GM12892 (cell line): ENCODE measurements around the gene ST7L. TPM values are rescaled to one million over a fixed set of nuclear protein-coding genes. Genes with fewer than 3 reads are reported as not detected.
"Not testable (repeated sequence)": the region's sequence is repeated elsewhere in the genome, so short reads cannot be mapped to it uniquely, and the experiment has no call there.

Experiments
- DNase-seq: peaks from one replicate; pipeline ENCODE4 v3.0.0; 2011; ENCODE audit not compliant: insufficient read length
- FAIRE-seq: peaks from 2 replicates; lab custom pipeline; 2011; peaks lifted over from hg19 to GRCh38; lab: Jason Lieb, UNC
- POLR2A ChIP-seq: IDR thresholded peaks from 2 replicates; pipeline ENCODE4 v1.6.1; 2011; ENCODE audit warnings: low read depth, low read length, control low read depth
- POLR2AphosphoS5 ChIP-seq: IDR thresholded peaks from 2 replicates; pipeline ENCODE4 v1.6.1; 2011; ENCODE audit warnings: low read depth, low read length, control low read depth
- TAF1 ChIP-seq: IDR thresholded peaks from 2 replicates; pipeline ENCODE4 v1.6.1; 2011; ENCODE audit warnings: low read depth, mild to moderate bottlenecking, control low read depth, low read length, borderline replicate concordance
- polyA plus RNA-seq: library from polyadenylated mRNA; unstranded; fragments of >200 nt; gene quantifications from one replicate; pipeline ENCODE4 v1.2.1, GENCODE V29; 2012; ENCODE audit warnings: missing spikeins, inconsistent platforms; ENCODE audit not compliant: missing spikeins

Gene ST7L, protein sequence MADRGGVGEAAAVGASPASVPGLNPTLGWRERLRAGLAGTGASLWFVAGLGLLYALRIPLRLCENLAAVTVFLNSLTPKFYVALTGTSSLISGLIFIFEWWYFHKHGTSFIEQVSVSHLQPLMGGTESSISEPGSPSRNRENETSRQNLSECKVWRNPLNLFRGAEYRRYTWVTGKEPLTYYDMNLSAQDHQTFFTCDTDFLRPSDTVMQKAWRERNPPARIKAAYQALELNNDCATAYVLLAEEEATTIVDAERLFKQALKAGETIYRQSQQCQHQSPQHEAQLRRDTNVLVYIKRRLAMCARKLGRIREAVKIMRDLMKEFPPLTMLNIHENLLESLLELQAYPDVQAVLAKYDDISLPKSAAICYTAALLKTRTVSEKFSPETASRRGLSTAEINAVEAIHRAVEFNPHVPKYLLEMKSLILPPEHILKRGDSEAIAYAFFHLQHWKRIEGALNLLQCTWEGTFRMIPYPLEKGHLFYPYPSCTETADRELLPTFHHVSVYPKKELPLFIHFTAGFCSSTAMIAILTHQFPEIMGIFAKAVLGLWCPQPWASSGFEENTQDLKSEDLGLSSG
- 4.8 TPM for polyA plus RNA-seq

DNA sequence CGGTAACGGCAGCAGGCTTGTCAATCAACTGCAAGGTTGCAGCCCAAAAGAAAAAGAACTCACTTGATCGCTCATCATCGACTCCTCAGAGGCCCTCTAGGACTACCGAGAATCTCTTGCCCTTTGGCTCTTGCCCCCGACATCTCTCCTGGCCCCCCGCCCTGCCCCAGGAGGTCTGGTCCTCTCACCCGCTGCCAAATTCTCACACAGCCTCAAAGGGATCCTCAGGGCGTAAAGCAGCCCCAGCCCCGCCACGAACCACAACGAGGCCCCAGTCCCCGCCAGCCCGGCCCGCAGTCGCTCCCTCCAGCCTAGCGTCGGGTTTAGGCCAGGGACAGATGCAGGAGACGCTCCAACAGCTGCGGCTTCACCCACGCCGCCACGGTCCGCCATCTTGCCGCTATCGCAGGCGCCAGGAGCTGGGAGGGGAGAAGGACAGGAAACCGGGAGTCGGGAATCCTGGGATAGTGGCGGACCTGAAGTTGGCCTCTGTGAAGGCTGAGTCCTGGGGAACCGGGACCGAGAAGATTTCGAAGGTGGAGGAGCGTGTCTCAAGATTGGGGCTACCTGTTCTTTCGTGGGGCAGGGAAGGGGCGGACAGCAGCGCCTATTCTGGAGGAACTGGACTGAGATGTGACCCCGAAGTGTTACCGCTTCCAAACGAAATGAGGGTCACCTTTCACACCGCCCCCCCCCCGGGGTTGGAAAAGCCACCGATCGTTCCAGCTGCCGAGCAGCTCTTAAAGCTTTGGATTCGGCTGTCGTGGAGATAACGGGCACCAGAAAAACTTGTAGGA is at the start of gene ST7L:
TSS of gene ST7L (minus strand) at position 421 of the 797 bp plus-strand sequence. CDS start at position 393, 28 bp downstream.
- TF ChIP-seq POLR2AphosphoS5 (peak; percentile 41; the same call in 1 of the 2 replicates), POLR2A (peak; percentile 56; the same call in 1 of the 2 replicates), TAF1 (peak; percentile 53; the same call in 1 of the 2 replicates)
- peak; percentile 36 for FAIRE-seq
- no peak for DNase-seq

DNA sequence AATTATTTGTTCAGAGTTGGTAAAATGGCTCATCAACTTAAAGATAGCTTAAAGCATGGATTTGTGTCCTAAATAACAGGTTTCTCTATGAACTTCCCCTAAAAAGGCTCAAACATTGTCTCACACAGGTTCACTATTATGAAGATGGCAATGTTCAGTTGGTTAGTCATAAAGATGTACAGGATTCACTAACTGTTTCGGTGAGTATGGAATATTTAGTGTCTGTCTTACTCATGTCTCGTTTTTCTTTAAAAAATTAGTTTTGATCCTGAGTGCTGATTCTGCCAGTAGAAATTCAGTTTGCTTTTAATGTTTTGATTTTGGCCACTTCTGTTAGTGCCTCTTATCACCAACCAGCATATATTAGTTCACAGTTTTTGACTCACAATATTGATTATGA is 48.0 kb upstream of the ST7L start:
- DNase-seq (no peak), FAIRE-seq (no peak)
- TF ChIP-seq POLR2AphosphoS5 (no peak), TAF1 (no peak), POLR2A (no peak)

DNA sequence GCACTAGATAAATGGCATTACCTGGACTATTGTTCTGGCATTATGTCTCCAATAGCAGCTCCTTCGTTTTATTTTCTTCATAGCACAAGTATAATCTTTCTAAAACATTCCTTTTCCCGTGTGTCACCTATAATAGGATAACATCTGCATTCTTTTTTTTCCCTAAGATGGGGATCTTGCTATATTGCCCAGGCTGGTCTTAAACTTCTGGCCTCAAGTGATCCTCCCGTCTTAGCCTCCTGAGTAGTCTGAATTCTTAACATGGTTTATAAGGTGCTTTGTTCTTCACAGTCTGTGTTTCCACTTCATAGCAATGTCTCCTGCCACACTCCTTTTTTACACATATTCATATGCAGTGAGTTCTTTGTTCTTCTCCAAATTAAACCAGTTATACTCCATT is 46.9 kb upstream of the ST7L start:
- no peak for TF ChIP-seq TAF1

DNA sequence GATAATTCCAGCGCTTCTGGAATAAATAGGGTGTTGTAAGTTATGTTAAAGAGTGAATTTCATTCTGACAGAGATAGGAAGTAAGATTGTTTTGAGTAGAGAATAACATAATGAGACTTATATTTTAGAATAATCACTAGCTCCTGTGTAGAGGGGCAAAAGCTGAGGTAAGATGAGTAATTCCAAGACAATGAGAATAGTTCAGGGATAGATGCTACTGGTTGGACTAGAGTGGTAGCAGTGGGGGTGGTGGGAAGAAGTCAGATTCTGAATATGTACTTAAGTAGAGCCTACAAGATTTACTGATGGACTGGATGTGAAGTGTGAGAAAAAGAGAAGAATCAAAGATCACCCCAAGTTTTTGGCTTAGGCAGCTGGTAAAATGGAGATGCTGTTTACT is 32.3 kb upstream of the ST7L start:
- FAIRE-seq = no peak
- no peak for TF ChIP-seq POLR2AphosphoS5
- no peak for TF ChIP-seq TAF1
- TF ChIP-seq POLR2A = no peak
- no peak for DNase-seq

More for the DNA sequence above, 46.9 kb upstream of the ST7L start:
- FAIRE-seq (no peak), DNase-seq (no peak)

DNA sequence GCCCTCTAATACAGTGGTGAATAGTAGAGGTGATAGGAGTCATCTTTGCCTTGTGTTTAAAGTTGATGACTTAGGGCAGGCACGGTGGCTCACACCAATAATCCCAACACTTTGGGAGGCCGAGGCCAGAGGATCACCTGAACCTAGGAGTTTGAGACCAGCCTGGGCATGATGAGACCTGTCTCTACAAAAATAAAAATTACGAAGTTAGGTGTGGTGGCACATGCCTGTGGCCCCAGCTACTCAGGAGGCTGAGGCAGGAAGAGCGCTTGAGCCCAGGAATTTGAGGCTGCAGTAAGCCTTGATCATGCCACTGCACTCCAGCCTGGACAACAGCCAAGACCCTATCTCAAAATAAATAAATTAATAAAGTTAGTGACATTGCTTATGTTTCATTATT is 27.3 kb upstream of the ST7L start:
- no peak for TF ChIP-seq TAF1
- TF ChIP-seq POLR2A = no peak
- no peak for TF ChIP-seq POLR2AphosphoS5
- DNase-seq = no peak
- FAIRE-seq = no peak

DNA sequence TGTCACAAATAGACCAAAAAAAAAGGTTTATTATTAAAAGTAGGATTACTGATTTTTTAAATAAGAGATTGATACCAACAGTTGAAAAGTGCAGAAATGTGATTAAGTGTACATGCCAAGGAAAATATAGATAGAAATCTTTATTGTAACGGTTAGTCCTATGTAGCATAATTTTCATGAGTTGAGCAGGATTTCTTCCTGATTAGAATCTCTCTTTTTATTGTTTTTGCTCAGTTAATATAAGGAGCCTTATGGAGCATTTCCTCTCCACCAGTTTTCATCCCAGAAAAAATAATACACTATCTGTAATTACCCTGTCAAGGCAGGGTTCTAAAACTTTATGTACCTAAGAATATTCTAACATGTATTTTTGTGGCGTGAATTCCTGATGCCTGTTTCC is 24.1 kb upstream of the ST7L start:
- DNase-seq = no peak
- no peak for TF ChIP-seq POLR2A
- TF ChIP-seq TAF1 = no peak
- no peak for TF ChIP-seq POLR2AphosphoS5
- no peak for FAIRE-seq

DNA sequence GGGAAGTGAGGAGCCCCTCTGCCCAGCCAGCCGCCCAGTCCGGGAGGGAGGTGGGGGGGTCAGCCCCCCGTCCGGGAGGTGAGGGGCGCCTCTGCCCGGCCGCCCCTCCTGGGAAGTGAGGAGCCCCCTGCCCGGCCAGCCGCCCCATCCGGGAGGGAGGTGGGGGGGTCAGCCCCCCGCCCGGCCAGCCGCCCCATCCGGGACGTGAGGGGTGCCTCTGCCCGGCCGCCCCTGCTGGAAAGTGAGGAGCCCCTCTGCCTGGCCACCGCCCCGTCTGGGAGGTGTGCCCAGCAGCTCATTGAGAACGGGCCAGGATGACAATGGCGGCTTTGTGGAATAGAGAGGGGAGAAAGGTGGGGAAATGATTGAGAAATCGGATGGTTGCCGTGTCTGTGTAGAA is 21.5 kb upstream of the ST7L start:
- not testable (repeated sequence) for FAIRE-seq, DNase-seq

DNA sequence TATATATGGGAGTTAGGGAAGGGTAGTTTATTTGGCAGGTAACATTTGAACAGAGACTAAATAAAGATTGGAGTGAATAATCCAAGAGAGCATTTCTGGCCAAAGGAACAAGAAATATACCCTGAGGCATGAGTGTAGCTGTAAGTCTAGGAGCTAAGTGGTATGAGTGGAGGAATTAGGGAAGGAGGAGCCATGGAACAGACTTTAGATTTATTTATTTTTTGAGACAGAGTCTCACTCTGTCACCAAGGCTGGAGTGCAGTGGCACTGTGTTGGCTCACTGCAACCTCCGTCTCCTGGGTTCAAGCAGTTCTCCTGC is 19.1 kb upstream of the ST7L start:
- FAIRE-seq (no peak), DNase-seq (no peak)
- TF ChIP-seq POLR2A (no peak), TAF1 (no peak), POLR2AphosphoS5 (no peak)

DNA sequence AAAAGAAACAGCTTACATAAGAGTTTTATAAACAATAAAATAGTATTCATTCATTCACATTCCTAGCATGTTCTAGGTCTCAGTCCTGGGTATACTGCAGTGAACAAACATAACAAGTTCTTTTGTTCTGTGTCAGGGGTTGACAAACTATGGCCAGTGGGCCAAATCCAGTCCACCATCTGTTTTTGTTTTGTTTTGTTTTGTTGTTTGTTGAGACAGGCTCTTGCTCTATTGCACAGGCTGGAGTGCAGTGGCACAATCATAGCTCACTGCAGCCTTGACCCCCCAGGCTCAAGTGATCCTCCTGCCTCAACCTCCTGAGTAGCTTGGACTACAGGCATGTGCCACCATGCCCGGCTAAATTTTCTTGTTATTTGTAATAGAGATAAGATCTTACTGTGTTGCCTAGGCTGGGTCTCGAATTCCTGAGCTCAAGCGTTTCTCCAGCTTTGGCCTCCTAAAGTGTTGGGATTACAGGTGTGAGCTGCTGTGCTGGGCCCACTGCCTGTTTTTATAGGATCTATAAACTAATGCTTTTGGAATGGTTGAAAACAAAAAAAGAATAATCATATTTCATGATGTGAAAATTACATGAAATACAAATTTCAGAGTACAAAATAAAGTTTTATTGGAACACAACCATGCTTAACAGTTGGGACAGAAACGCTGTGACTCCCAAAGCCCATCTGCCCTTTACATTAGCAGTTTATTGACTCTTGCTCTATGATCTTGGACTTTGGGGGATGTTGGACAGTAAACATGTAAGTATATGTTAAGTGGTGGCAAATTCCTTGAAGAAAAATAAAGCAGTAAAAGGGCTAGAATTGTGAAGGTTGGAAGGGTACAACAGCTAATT is 18.5 kb upstream of the ST7L start:
- FAIRE-seq (no peak), DNase-seq (no peak)
- no peak for TF ChIP-seq POLR2AphosphoS5
- TF ChIP-seq POLR2A = no peak
- no peak for TF ChIP-seq TAF1

DNA sequence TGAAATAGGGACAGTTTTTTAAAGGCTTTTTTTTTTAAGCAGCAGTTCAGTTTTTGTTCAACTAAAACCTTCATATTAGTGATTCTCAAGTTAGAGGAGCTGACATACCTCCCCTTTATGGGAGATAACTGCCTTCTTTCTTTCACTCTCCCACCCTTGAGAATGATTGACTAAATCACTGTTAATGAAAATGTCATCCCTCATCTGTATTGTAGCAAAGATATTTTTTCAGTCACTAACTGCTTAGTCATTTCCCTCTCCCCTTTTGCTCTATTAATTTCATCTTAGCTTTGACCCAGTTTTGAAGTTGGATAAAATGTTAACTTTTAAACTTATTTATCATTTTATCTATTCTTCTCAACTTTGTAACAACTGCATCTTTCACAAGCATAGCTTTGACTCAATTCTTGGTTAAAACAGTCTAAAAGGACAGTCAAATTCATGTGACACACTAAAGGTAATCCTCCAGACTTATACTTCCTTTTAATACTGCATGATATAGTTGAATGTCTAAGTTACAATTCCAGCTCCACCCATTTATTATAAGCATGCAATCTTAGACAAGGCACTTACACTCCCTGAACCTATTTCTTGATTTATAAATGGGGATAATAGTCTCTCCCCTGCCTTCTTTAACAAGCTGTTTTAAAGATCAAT is 17.8 kb upstream of the ST7L start:
- FAIRE-seq (no peak), DNase-seq (no peak)
- no peak for TF ChIP-seq POLR2A
- TF ChIP-seq POLR2AphosphoS5 = no peak
- no peak for TF ChIP-seq TAF1

DNA sequence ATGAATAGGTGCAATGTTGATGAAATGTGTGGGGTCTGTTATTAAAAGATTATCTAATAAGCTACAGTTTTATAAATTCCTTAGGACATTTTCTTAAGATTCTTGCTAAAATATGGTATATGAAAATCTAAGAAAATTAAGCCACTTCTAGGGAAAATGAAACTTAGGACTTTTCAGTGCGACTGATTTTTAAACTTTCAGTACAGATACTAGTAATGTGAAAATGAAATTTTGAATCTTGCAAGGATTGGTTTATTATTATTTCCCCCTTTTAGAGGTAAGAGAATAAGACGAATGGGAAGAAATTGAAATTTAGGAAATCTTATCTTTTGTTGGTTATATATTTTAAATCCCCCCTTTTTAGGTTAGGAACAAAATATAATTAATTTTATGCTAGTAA is 17.1 kb upstream of the ST7L start:
- DNase-seq (no peak), FAIRE-seq (no peak)
- TF ChIP-seq TAF1 = no peak
- no peak for TF ChIP-seq POLR2A
- TF ChIP-seq POLR2AphosphoS5 = no peak
